CD4-positive, CD25-positive, alpha-beta regulatory T cell (primary cell): Measurements from ENCODE around the gene TBC1D22A. TPM values are rescaled to one million over a fixed set of nuclear protein-coding genes. Genes with fewer than 3 reads are reported as not detected.
A peak's percentile ranks its signal among the peaks of the same experiment; 100 is the strongest.

Source experiments
- ATAC-seq, 2 donors: fragments of 150-1000 bp; cut with Tn5 transposase; one replicate each; pipeline ENCODE4 v1.10.0; 2021; ENCODE audit warnings: low read depth in 2 of 2, moderate number of reproducible peaks in 2 of 2, moderate library complexity in 1 of 2
- DNase-seq, 3 donors: peaks; one replicate each; pipeline versions ENCODE4 v3.0.0 to v3.0.0-alpha.2; 2012 to 2022; ENCODE audit warnings: mixed read lengths in 1 of 3
- H3K27ac ChIP-seq: one replicate; pipeline ENCODE4 v1.7.0; 2013; ENCODE audit warnings: mild to moderate bottlenecking, low read length; ENCODE audit not compliant: insufficient read depth, poor library complexity, severe bottlenecking
- H3K27me3 ChIP-seq: one replicate; pipeline ENCODE4 v1.7.0; 2013; ENCODE audit warnings: low read length; ENCODE audit not compliant: control insufficient read depth, insufficient read depth
- H3K36me3 ChIP-seq: one replicate; pipeline ENCODE4 v1.7.0; 2013; ENCODE audit warnings: mild to moderate bottlenecking, low read length, moderate library complexity; ENCODE audit not compliant: control insufficient read depth, insufficient read depth
- H3K4me1 ChIP-seq: 2 replicates; pipeline ENCODE4 v1.7.0; 2013; ENCODE audit warnings: mild to moderate bottlenecking, low read length; ENCODE audit not compliant: insufficient read depth, control insufficient read depth, poor library complexity, severe bottlenecking
- H3K4me3 ChIP-seq: one replicate; pipeline ENCODE4 v1.7.0; 2013; ENCODE audit warnings: low read depth, mild to moderate bottlenecking, low read length, moderate library complexity
- H3K9me3 ChIP-seq, 2 experiments: 1 replicate in 1 of 2; 2 replicates in 1 of 2; pipeline ENCODE4 v1.7.0; 2013; ENCODE audit warnings: low read length in 2 of 2, mild to moderate bottlenecking in 1 of 2, moderate library complexity in 1 of 2; ENCODE audit not compliant: control insufficient read depth in 2 of 2
- H3K27ac Mint-ChIP-seq, 3 donors: one replicate each; pipeline ENCODE4 v1.8.0; 2020 to 2022; ENCODE audit warnings: mild to moderate bottlenecking in 3 of 3, mixed read lengths in 3 of 3, moderate library complexity in 2 of 3
- H3K27me3 Mint-ChIP-seq: one replicate; pipeline ENCODE4 v1.8.0; 2022; ENCODE audit warnings: mild to moderate bottlenecking, mixed read lengths
- H3K36me3 Mint-ChIP-seq: one replicate; pipeline ENCODE4 v1.8.0; 2020; ENCODE audit warnings: mixed read lengths
- H3K4me1 Mint-ChIP-seq, 4 donors: one replicate each; pipeline ENCODE4 v1.8.0; 2020 to 2022; ENCODE audit warnings: mixed read lengths in 4 of 4, mild to moderate bottlenecking in 1 of 4
- H3K4me3 Mint-ChIP-seq, 4 donors: one replicate each; pipeline ENCODE4 v1.8.0; 2020 to 2022; ENCODE audit warnings: mild to moderate bottlenecking in 4 of 4, mixed read lengths in 4 of 4, moderate library complexity in 3 of 4
- H3K9me3 Mint-ChIP-seq, 7 donors: one replicate each; pipeline ENCODE4 v1.8.0; 2020 to 2022; ENCODE audit warnings: mixed read lengths in 7 of 7, mild to moderate bottlenecking in 3 of 7, moderate library complexity in 2 of 7
- polyA plus RNA-seq, 4 donors: library from polyadenylated mRNA; unstranded; fragments of 300-500 nt; fragmentation: Illumina TruSeq; gene quantifications; one replicate each; pipeline ENCODE4 v1.2.3, GENCODE V29; 2021
- total RNA-seq: library from RNA; stranded (reverse); gene quantifications from one replicate; pipeline ENCODE4 v1.2.3, GENCODE V29; 2022

Gene TBC1D22A
- total and polyA plus RNA-seq, 5 donors from 2014 or later: 19.8 to 42.5 (median 24.3) TPM

DNA sequence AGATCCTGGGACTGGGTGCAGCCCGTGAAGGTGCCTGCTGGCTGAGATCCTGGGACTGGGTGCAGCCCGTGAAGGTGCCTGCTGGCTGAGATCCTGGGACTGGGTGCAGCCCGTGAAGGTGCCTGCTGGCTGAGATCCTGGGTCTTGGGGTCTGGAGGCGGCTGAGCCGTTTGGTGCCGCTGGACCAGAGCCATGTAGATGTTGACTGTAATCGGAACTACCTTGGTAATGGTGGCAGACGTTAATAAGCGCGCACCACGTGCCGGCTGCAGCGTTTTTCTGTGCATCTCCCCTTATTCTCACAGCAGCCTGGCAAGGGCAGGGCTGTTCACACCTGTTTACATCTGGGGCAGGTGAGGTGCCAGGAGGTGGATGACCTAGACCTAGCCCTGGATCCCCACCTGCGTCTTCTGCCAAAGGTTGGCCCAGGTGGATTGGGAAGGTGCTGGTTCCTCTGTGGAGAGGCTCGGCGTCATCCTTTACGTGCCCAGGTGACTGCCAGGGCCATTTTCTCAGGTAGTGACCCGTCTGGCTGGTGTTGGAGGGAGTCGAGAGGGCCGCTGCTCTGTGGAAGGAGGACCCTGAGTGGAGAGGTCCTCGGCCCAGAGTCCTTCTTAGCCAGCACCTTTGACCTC, 382.5 kb downstream of the TBC1D22A start:
- Mint-ChIP-seq H3K9me3 (no peaks in the 10 kb centered on the region), H3K27me3 (no peaks in the 10 kb centered on the region), H3K4me3 (no peak overlapping the region), H3K36me3 (peaks cover 7% of the 10 kb centered on the region), H3K4me1 (peaks cover 0 to 5% (median 2%) of the 10 kb centered on the region in 4 donors), H3K27ac (no peak overlapping the region)
- no peaks in the 10 kb centered on the region for H3K4me1 ChIP-seq
- no peak overlapping the region for H3K4me3 ChIP-seq
- no peak for ATAC-seq
- no peaks in the 10 kb centered on the region for H3K36me3 ChIP-seq
- H3K27me3 ChIP-seq: no peaks in the 10 kb centered on the region
- DNase-seq: no peak
- no peaks in the 10 kb centered on the region for H3K9me3 ChIP-seq
- H3K27ac ChIP-seq: no peak overlapping the region

GRCh38 chr22:47145883-47146282, 383.4 kb downstream of the TBC1D22A start:
- ATAC-seq: no peak
- H3K4me1 ChIP-seq: no peaks in the 10 kb centered on the region
- H3K27ac Mint-ChIP-seq: peak overlapping the region in 1 of 3 donors; percentile 32

DNA sequence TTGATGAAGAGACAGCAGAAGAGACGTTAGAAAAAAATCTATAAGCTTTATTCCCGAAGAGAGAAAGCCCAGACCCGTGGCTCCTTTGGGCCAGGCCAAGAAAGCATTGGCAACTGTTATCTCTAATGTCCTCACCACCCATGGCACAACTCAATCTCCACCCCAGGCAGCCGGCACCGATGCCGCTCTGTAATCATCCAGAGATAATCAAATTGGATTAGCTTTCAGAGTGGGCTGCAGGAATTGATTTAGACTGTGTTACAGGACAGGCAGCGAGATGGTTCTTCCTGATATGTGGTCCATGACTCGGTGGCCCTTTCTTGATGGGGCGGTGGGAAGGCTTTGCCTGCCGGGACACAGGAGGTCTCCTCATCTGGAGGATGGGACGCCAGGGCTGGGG, 383.9 kb downstream of the TBC1D22A start:
- no peak overlapping the region for H3K4me3 ChIP-seq
- Mint-ChIP-seq H3K27me3 (no peaks in the 10 kb centered on the region), H3K36me3 (peaks cover 6% of the 10 kb centered on the region), H3K9me3 (no peaks in the 10 kb centered on the region), H3K4me3 (no peak overlapping the region), H3K27ac (no peak overlapping the region), H3K4me1 (peaks cover 0 to 5% (median 1%) of the 10 kb centered on the region in 4 donors)
- no peak for DNase-seq
- no peaks in the 10 kb centered on the region for H3K9me3 ChIP-seq
- no peak for ATAC-seq
- H3K27me3 ChIP-seq: no peaks in the 10 kb centered on the region
- no peaks in the 10 kb centered on the region for H3K4me1 ChIP-seq
- no peaks in the 10 kb centered on the region for H3K36me3 ChIP-seq
- no peak overlapping the region for H3K27ac ChIP-seq

More at GRCh38 chr22:47145883-47146282, 383.4 kb downstream of the TBC1D22A start:
- Histone ChIP-seq H3K27me3 (no peaks in the 10 kb centered on the region), H3K27ac (no peak overlapping the region), H3K9me3 (no peaks in the 10 kb centered on the region), H3K4me3 (no peak overlapping the region), H3K36me3 (no peaks in the 10 kb centered on the region)
- H3K9me3 Mint-ChIP-seq: no peaks in the 10 kb centered on the region
- H3K36me3 Mint-ChIP-seq: peaks cover 6% of the 10 kb centered on the region
- H3K4me1 Mint-ChIP-seq: peaks cover 0 to 5% (median 2%) of the 10 kb centered on the region in 4 donors
- no peak overlapping the region for H3K4me3 Mint-ChIP-seq
- no peak for DNase-seq
- no peaks in the 10 kb centered on the region for H3K27me3 Mint-ChIP-seq

DNA sequence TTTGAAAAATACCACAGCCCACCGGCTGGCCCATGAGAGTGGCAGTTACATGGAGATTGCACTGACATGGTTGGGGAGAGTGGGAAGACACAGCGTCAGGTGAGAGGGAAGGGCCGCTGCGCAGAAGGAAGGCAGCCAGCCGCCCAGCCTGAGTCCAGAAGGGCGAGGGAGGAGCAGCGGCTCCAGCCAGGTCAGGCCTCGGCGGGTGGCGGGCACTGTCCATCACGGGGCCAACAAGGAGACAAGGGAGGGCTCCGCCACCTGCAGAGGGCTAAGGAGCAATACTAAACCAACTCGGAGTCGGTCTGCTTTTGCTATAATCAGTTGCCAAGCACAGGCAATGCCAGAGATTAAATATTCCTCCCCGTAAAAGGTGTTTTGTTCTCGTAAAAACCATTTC, 384.5 kb downstream of the TBC1D22A start:
- H3K36me3 Mint-ChIP-seq: peaks cover 6% of the 10 kb centered on the region
- ATAC-seq (no peak), DNase-seq (no peak)
- no peak overlapping the region for H3K27ac Mint-ChIP-seq
- peaks cover 0 to 5% (median 1%) of the 10 kb centered on the region in 4 donors for H3K4me1 Mint-ChIP-seq
- Histone ChIP-seq H3K4me1 (no peaks in the 10 kb centered on the region), H3K36me3 (no peaks in the 10 kb centered on the region), H3K4me3 (no peak overlapping the region), H3K27me3 (no peaks in the 10 kb centered on the region), H3K9me3 (no peaks in the 10 kb centered on the region), H3K27ac (no peak overlapping the region)
- no peak overlapping the region for H3K4me3 Mint-ChIP-seq
- no peaks in the 10 kb centered on the region for H3K9me3 Mint-ChIP-seq
- H3K27me3 Mint-ChIP-seq: no peaks in the 10 kb centered on the region

DNA sequence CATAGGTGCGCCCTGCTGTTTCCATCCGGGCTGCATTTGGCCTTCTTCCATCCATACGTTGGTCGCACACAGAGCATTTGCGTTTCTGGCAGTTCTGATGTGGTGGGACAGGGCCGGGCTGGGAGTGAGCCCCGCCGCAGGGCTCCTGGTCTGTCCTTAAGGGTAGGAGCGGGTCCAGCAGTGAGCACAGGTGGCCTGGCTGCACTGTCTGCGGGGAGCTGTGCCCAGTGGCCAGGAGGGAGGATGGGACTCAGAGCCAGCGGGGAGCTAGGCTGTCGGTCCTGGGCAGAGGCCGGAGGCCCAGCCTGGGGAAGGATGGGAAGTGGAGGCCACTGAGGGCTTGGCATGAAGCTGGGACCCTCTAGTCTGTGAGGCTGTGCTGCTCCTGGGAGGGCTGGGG, 385.1 kb downstream of the TBC1D22A start:
- ATAC-seq (no peak), DNase-seq (no peak)
- Histone ChIP-seq H3K4me3 (no peak overlapping the region), H3K27ac (no peak overlapping the region), H3K9me3 (no peaks in the 10 kb centered on the region), H3K4me1 (no peaks in the 10 kb centered on the region), H3K27me3 (no peaks in the 10 kb centered on the region), H3K36me3 (no peaks in the 10 kb centered on the region)
- peaks cover 6% of the 10 kb centered on the region for H3K36me3 Mint-ChIP-seq
- no peak overlapping the region for H3K4me3 Mint-ChIP-seq
- no peaks in the 10 kb centered on the region for H3K9me3 Mint-ChIP-seq
- H3K4me1 Mint-ChIP-seq: peaks cover 0 to 5% (median 1%) of the 10 kb centered on the region in 4 donors
- no peak overlapping the region for H3K27ac Mint-ChIP-seq
- H3K27me3 Mint-ChIP-seq: no peaks in the 10 kb centered on the region

DNA sequence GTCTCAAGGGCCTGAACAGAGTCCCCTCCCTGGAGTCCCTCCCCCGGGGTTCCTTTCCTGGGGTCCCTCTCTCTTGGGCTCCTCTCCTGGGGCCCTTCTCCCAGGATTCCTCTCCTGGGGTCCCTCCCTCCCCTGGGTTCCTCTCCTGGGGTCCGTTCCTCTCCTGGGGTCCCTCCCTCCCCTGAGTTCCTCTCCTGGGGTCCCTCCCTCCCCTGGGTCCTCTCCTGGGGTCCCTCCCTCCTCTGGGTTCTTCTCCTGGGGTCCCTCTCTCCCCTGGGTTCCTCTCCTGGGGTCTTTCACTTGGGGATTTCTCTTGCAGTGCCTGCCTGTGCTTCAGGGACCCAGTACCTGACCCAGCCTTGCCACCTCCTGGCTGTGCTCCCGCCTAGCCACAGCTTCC, 386.1 kb downstream of the TBC1D22A start:
- no peak overlapping the region for H3K4me3 ChIP-seq
- peaks cover 6% of the 10 kb centered on the region for H3K36me3 Mint-ChIP-seq
- H3K4me1 Mint-ChIP-seq: peaks cover 0 to 5% (median 1%) of the 10 kb centered on the region in 4 donors
- ATAC-seq (no peak), DNase-seq (no peak)
- H3K4me3 Mint-ChIP-seq: no peak overlapping the region
- no peak overlapping the region for H3K27ac Mint-ChIP-seq
- H3K36me3 ChIP-seq: no peaks in the 10 kb centered on the region
- no peaks in the 10 kb centered on the region for H3K27me3 Mint-ChIP-seq
- no peak overlapping the region for H3K27ac ChIP-seq
- no peaks in the 10 kb centered on the region for H3K9me3 Mint-ChIP-seq
- H3K27me3 ChIP-seq: no peaks in the 10 kb centered on the region
- H3K9me3 ChIP-seq: no peaks in the 10 kb centered on the region
- H3K4me1 ChIP-seq: no peaks in the 10 kb centered on the region

GRCh38 chr22:47148956-47149728, 386.7 kb downstream of the TBC1D22A start:
- DNase-seq (no peak), ATAC-seq (no peak)
- H3K9me3 Mint-ChIP-seq: no peaks in the 10 kb centered on the region
- peak overlapping the region in 1 of 3 donors; percentile 60 for H3K27ac Mint-ChIP-seq
- peaks cover 0 to 5% (median 2%) of the 10 kb centered on the region in 4 donors for H3K4me1 Mint-ChIP-seq
- no peak overlapping the region for H3K27ac ChIP-seq
- no peaks in the 10 kb centered on the region for H3K27me3 ChIP-seq
- H3K4me3 ChIP-seq: no peak overlapping the region
- H3K27me3 Mint-ChIP-seq: no peaks in the 10 kb centered on the region
- no peaks in the 10 kb centered on the region for H3K9me3 ChIP-seq
- H3K36me3 Mint-ChIP-seq: peaks cover 3% of the 10 kb centered on the region
- H3K4me3 Mint-ChIP-seq: no peak overlapping the region
- H3K36me3 ChIP-seq: no peaks in the 10 kb centered on the region
- no peaks in the 10 kb centered on the region for H3K4me1 ChIP-seq
